ENCODE data around the gene MNDA.

The MNDA gene

GRCh38 chr1:158803678-158804077 is 27.5 kb upstream of the MNDA start:
- no peak for DNase-seq (ENCODE audit: low read depth)
- TF ChIP-seq CTCF (conservative IDR thresholded peaks at IDR 0.05; ENCODE audit: low read depth, low read length): no peak
- H3K4me3 ChIP-seq (ENCODE audit: low read depth, low read length): no peak overlapping the region

GRCh38 chr1:158806916-158807536 is 24.1 kb upstream of the MNDA start:
- H3K4me3 ChIP-seq (ENCODE audit: low read depth, low read length): no peak overlapping the region
- peak; percentile 12 for DNase-seq (ENCODE audit: low read depth)
- TF ChIP-seq CTCF (conservative IDR thresholded peaks at IDR 0.05; ENCODE audit: low read depth, low read length): no peak

GRCh38 chr1:158809256-158809655 is 21.9 kb upstream of the MNDA start:
- no peak overlapping the region for H3K4me3 ChIP-seq (ENCODE audit: low read depth, low read length)
- TF ChIP-seq CTCF (conservative IDR thresholded peaks at IDR 0.05; ENCODE audit: low read depth, low read length): no peak

GRCh38 chr1:158809862-158810261 is 21.3 kb upstream of the MNDA start:
- TF ChIP-seq CTCF (conservative IDR thresholded peaks at IDR 0.05; ENCODE audit: low read depth, low read length): no peak
- no peak for DNase-seq (ENCODE audit: low read depth)
- no peak overlapping the region for H3K4me3 ChIP-seq (ENCODE audit: low read depth, low read length)

More at GRCh38 chr1:158809256-158809655, 21.9 kb upstream of the MNDA start:
- no peak for DNase-seq (ENCODE audit: low read depth)

GRCh38 chr1:158810311-158810710 is 20.8 kb upstream of the MNDA start:
- no peak for DNase-seq (ENCODE audit: low read depth)
- no peak overlapping the region for H3K4me3 ChIP-seq (ENCODE audit: low read depth, low read length)
- no peak for TF ChIP-seq CTCF (conservative IDR thresholded peaks at IDR 0.05; ENCODE audit: low read depth, low read length)

GRCh38 chr1:158812336-158812735 is 18.8 kb upstream of the MNDA start:
- no peak overlapping the region for H3K4me3 ChIP-seq (ENCODE audit: low read depth, low read length)
- DNase-seq (ENCODE audit: low read depth): no peak
- no peak for TF ChIP-seq CTCF (conservative IDR thresholded peaks at IDR 0.05; ENCODE audit: low read depth, low read length)

GRCh38 chr1:158813164-158813563 is 18.0 kb upstream of the MNDA start:
- no peak for DNase-seq (ENCODE audit: low read depth)
- TF ChIP-seq CTCF (conservative IDR thresholded peaks at IDR 0.05; ENCODE audit: low read depth, low read length): no peak
- no peak overlapping the region for H3K4me3 ChIP-seq (ENCODE audit: low read depth, low read length)
